ENCODE measurements around the gene AIPL1.

Gene AIPL1

GRCh38 chr17:6465206-6466003 is 30.5 kb upstream of the AIPL1 start:
- DNase-seq = no peak

- no peak for DNase-seq
Observed at GRCh38 chr17:6464446-6465041, 29.6 kb upstream of the AIPL1 start.

- no peak for DNase-seq
Observed at GRCh38 chr17:6463616-6464445, 28.9 kb upstream of the AIPL1 start.

DNA sequence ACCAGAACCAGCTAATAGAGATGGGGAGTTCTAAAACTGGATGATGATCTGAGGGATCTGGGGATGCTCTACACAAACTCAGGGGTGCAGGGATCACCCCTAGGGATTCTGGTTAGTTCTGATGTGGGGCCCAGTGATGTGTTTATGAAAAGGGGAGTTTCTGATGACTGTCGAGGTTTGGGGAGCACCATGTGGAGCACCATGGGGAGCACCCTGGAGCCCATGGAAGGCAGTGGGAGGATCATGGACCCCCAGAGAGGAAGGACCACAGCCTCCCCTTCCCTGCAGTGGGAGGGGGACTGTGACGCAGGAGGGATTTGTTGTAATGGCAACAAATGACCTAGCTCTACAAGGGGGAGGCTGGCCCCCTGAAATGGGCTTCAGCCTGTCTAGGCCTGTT is 27.8 kb upstream of the AIPL1 start:
- DNase-seq = no peak

- DNase-seq = no peak
Observed at GRCh38 chr17:6461792-6462524, 27.0 kb upstream of the AIPL1 start.

DNA sequence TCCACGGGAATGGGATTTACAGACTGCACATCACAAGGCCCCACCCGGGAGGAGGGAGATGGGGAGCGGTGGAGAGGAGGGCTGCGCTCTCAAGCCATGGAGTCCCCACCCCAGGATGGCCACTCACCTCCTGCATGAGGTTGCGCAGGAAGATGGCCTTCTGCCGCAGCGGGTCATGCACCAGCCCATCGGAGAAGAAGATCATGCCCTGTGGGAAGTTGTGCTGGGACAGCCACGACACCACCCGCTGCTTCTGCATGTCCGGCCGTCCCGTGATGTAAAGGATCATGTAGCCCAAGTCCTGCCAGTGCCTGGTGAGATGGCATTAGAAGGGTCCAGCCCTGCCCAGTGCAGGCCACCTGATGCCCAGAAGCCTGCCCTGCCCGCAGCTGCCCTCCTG is 26.3 kb upstream of the AIPL1 start:
- DNase-seq = no peak

DNA sequence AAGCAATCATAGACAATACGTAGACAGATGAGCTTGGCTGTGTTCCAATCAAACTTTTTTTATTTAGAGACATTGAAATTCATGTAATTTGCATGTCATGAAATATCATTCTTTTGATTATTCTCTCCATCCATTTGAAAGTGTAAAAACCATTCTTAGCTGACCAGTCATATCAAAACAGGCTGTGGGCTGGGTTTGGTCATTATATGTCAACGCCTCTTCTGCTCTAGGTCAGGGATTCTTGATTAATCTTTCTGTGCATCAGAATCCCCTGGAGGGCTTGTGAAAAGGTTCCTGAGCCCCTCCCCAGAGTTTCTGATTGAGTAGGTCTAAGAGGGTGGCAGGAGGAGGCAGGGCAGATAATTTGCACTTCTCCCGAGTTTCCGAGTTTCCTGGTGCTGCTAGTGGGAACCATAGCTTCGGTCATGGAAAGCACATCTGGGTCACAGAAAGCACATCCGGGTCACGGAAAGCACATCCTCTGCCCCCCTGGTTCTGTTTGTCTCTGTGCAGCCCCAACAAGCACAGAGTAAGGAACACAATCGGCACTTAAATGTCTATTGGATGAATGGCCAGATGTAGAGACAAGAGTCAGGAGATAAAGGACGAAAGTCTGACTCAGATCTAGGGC is 25.7 kb upstream of the AIPL1 start:
- DNase-seq = no peak

DNA sequence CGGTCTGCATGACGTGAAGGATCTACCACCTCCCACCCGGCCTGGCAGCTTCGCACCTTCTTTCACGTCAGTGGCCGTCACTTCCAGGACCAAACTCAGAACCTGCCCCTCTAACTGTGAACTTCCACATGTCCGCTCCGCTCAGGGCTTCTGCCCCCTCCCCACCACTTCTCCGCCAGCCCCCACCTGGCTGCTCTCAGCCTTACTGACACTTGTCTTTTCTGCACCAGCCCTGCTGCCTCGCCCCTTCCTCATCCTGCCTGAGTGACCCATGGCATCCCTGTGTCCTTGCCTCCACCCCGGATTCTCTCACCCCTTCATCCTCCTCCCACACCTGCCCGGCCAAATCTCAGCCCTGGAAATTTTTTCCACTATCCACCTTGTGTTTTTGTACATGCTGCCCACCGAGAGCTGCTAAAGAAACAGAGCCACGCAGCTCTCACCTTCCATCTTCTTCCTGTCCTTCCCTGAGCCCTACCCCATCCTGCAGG is 23.6 kb upstream of the AIPL1 start:
- no peak for DNase-seq

- DNase-seq = no peak
Observed at GRCh38 chr17:6457688-6458459, 23.0 kb upstream of the AIPL1 start.

DNA sequence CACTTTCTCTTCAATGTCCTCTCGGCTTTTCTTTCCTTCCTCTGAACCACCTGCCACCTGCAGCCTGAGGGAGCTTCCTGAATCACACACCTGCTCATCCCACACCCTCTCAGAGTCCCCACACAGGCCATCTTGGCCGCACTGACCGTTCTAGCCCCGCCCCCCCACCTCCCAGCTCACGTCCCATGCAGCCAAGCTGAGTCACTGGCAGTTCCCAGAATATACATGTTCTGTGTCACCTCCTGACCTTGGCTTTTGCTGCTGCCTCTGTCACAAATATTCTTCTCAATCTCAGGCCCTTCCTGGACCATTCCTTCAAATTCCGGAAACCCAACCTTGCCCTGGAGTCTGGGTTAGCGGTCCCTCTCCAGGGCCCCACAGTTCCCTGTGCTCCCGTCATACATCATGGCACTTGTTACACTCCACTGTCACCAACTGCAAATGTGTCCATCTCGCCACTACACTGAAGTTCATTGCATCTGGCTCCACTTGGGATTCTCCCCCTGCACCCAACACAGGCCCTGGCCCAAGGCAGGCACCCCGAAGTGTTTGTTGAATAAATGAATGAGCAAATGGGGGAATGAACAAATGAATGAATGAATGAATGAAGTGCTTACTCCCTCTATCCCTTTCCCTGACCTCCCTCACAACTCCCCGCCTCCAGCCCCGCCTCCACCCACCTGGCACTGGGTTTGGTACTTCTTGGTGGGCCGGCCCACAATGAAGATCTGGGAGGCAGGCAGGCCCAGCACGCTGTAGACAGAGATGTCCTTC is 22.2 kb upstream of the AIPL1 start:
- DNase-seq = no peak

DNA sequence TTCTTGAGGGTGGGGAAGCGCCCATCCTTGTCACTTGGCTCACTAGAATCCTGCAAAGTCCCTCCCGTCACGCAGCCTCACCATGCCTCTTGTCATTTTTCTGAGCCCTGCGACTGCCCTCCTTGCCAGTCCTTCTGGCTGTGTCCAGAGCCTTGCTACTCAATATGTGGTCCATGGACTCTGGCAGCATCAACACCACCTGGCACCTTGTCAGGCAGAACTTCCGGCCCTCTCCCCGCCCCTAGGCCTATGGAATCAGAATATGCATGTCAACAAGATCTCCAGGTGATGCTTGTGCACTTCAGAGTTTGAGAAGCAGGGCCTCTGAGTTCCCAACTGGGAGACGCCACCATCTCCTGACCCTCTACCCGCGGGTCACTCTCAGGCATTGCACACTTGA is 21.4 kb upstream of the AIPL1 start:
- no peak for DNase-seq

GRCh38 chr17:6455321-6455705 is 20.4 kb upstream of the AIPL1 start:
- DNase-seq = peak; percentile 53

- DNase-seq = no peak
Observed at GRCh38 chr17:6454495-6455320, 19.8 kb upstream of the AIPL1 start.

- no peak for DNase-seq
Observed at GRCh38 chr17:6453279-6454024, 18.5 kb upstream of the AIPL1 start.

- no peak for DNase-seq
Observed at GRCh38 chr17:6452471-6453266, 17.7 kb upstream of the AIPL1 start.

- no peak for DNase-seq
Observed at GRCh38 chr17:6450926-6451832, 16.3 kb upstream of the AIPL1 start.

GRCh38 chr17:6449307-6449706 is 14.4 kb upstream of the AIPL1 start:
- no peak for DNase-seq
